WTC11 (cell line): ENCODE results near the gene KLHDC4. TPM values are rescaled to one million over a fixed set of nuclear protein-coding genes. Genes with fewer than 3 reads are reported as not detected.
A peak's percentile ranks its signal among the peaks of the same experiment; 100 is the strongest.

Experiments used
- ATAC-seq: fragments of 200-7000 bp; cut with Tn5 transposase; 2 replicates; pipeline ENCODE4 v1.10.0; 2021; ENCODE audit warnings: mild to moderate bottlenecking, moderate library complexity
- CTCF ChIA-PET: fragments of 300-600 bp; sonication (Branson Sonifier 250); formaldehyde crosslinking; loops from one replicate; lab custom pipeline; 2021; ENCODE audit warnings: antibody characterized with exemption; lab: Charles Lee
- POLR2A ChIA-PET: fragments of 350-600 bp; sonication (Branson Sonifier 250); formaldehyde crosslinking; loops from one replicate; lab custom pipeline; 2021; ENCODE audit warnings: antibody characterized with exemption; lab: Charles Lee
- DNase-seq: peaks from one replicate; pipeline ENCODE4 v3.0.0; 2021; ENCODE audit warnings: low spot score
- H3K27ac Mint-ChIP-seq: 2 replicates; pipeline ENCODE4 v1.8.0; 2021; ENCODE audit warnings: mixed read lengths
- H3K27me3 Mint-ChIP-seq: 2 replicates; pipeline ENCODE4 v1.8.0; 2021; ENCODE audit warnings: low read depth, mild to moderate bottlenecking, moderate library complexity, mixed read lengths
- H3K36me3 Mint-ChIP-seq: 2 replicates; pipeline ENCODE4 v1.8.0; 2021; ENCODE audit warnings: mixed read lengths
- H3K4me1 Mint-ChIP-seq: 2 replicates; pipeline ENCODE4 v1.8.0; 2022; ENCODE audit warnings: mixed read lengths
- H3K4me3 Mint-ChIP-seq: 2 replicates; pipeline ENCODE4 v1.8.0; 2021; ENCODE audit warnings: mild to moderate bottlenecking, moderate library complexity, mixed read lengths
- H3K9me3 Mint-ChIP-seq: 2 replicates; pipeline ENCODE4 v1.8.0; 2021; ENCODE audit warnings: mixed read lengths
- FOXP1 ChIP-seq: sonication (generic); formaldehyde crosslinking; IDR thresholded peaks from 2 replicates; pipeline ENCODE4 v1.8.0; 2022; ENCODE audit warnings: missing genetic modification reagents, mild to moderate bottlenecking, moderate library complexity, borderline replicate concordance
- GABPB1 ChIP-seq: sonication (generic); formaldehyde crosslinking; IDR thresholded peaks from 2 replicates; pipeline ENCODE4 v1.8.1; 2023; ENCODE audit warnings: mild to moderate bottlenecking, missing genetic modification reagents
- JAZF1 ChIP-seq: fragments of 250-450 bp; sonication (Bioruptor Pico); IDR thresholded peaks from 2 replicates; pipeline ENCODE4 v1.9.0; 2021; ENCODE audit warnings: moderate library complexity, mild to moderate bottlenecking, inconsistent platforms
- NFYB ChIP-seq: sonication (generic); formaldehyde crosslinking; conservative IDR thresholded peaks from 2 replicates; pipeline ENCODE4 v1.8.0; 2022; ENCODE audit warnings: low read depth, missing genetic modification reagents
- SMAD4 ChIP-seq: sonication (generic); formaldehyde crosslinking; IDR thresholded peaks from 2 replicates; pipeline ENCODE4 v1.8.0; 2022; ENCODE audit warnings: mild to moderate bottlenecking, missing genetic modification reagents
- ZNF416 ChIP-seq: fragments of 250-450 bp; sonication (Bioruptor Pico); IDR thresholded peaks from 2 replicates; pipeline ENCODE4 v1.9.0; 2021; ENCODE audit warnings: mild to moderate bottlenecking, inconsistent platforms
- total RNA-seq: library from RNA; stranded (reverse); gene quantifications from 3 replicates; pipeline ENCODE4 v1.2.3, GENCODE V29; 2021
- TF ChIP-seq, protein P1 (sequence below): sonication (generic); formaldehyde crosslinking; IDR thresholded peaks from 2 replicates; pipeline ENCODE4 v1.8.1; 2022; ENCODE audit warnings: low read depth, mild to moderate bottlenecking, moderate library complexity, missing genetic modification reagents, borderline replicate concordance
- TF ChIP-seq, protein P2 (sequence below): fragments of 250-450 bp; sonication (Bioruptor Pico); IDR thresholded peaks from 2 replicates; pipeline ENCODE4 v1.9.0; 2021; ENCODE audit warnings: mild to moderate bottlenecking, borderline replicate concordance
- TF ChIP-seq, protein P3 (sequence below): sonication (generic); formaldehyde crosslinking; IDR thresholded peaks from 2 replicates; pipeline ENCODE4 v1.8.0; 2022; ENCODE audit warnings: mild to moderate bottlenecking, missing genetic modification reagents
- TF ChIP-seq, protein P4 (sequence below): sonication (generic); formaldehyde crosslinking; IDR thresholded peaks from 2 replicates; pipeline ENCODE4 v1.8.1; 2022; ENCODE audit warnings: mild to moderate bottlenecking, missing genetic modification reagents, moderate library complexity, borderline replicate concordance
- TF ChIP-seq, protein P5 (sequence below): fragments of 250-450 bp; sonication (Bioruptor Pico); IDR thresholded peaks from 2 replicates; pipeline ENCODE4 v1.9.0; 2021; ENCODE audit warnings: moderate library complexity, mild to moderate bottlenecking, inconsistent platforms, borderline replicate concordance
- TF ChIP-seq, protein P6 (sequence below): sonication (generic); formaldehyde crosslinking; IDR thresholded peaks from 2 replicates; pipeline ENCODE4 v1.8.0; 2022; ENCODE audit warnings: missing genetic modification reagents

The KLHDC4 gene
- total RNA-seq, 1 experiment from 2014 or later, result 63.6 TPM

DNA sequence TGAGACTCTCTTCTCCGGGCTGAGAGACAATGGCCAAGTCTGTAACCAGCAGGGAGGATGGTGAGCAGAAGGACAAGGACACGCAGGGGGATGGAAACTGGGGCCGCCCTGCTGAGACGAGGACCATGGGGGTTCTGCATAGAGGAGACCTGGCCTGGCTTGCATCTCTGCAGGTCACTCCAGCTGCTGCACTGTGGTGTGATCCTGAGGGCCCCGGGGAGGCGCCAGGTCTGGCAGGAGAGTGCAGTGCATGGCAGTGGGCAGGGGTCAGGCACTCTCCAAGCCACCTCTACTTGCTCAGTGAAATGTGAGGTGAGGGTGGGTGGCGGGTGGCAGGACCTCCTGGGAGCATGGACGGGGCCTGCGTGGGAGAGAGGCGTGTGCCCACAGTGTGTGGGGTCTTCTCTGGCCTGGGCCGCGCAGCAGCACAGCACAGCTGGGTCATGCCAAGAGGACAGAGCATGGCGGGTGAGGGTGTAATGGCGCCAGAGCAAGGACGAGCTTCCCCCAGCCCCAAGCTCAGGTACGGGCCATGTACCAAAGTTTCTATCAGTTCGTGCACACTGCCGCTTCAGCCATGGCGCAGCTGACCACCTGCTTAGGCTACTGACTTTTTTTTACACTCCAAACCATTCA lies 43.1 kb downstream of the KLHDC4 start:
- POLR2A ChIA-PET, result no interaction called here
- peak overlapping the region; percentile 70 for H3K27ac Mint-ChIP-seq
- ATAC-seq, result no peak

More for the DNA sequence above, 43.1 kb downstream of the KLHDC4 start:
- TF ChIP-seq GABPB1, result no peak
- no peak for TF ChIP-seq NFYB
- TF ChIP-seq ZNF416 (CRISPR knock-in tag), result no peak
- no peak for TF ChIP-seq FOXP1
- TF ChIP-seq, protein P1, sequence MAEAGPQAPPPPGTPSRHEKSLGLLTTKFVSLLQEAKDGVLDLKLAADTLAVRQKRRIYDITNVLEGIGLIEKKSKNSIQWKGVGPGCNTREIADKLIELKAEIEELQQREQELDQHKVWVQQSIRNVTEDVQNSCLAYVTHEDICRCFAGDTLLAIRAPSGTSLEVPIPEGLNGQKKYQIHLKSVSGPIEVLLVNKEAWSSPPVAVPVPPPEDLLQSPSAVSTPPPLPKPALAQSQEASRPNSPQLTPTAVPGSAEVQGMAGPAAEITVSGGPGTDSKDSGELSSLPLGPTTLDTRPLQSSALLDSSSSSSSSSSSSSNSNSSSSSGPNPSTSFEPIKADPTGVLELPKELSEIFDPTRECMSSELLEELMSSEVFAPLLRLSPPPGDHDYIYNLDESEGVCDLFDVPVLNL (CRISPR knock-in tag), result no peak
- TF ChIP-seq JAZF1 (CRISPR knock-in tag), result no peak
- no peak for TF ChIP-seq SMAD4 (CRISPR knock-in tag)
- TF ChIP-seq, protein P2, sequence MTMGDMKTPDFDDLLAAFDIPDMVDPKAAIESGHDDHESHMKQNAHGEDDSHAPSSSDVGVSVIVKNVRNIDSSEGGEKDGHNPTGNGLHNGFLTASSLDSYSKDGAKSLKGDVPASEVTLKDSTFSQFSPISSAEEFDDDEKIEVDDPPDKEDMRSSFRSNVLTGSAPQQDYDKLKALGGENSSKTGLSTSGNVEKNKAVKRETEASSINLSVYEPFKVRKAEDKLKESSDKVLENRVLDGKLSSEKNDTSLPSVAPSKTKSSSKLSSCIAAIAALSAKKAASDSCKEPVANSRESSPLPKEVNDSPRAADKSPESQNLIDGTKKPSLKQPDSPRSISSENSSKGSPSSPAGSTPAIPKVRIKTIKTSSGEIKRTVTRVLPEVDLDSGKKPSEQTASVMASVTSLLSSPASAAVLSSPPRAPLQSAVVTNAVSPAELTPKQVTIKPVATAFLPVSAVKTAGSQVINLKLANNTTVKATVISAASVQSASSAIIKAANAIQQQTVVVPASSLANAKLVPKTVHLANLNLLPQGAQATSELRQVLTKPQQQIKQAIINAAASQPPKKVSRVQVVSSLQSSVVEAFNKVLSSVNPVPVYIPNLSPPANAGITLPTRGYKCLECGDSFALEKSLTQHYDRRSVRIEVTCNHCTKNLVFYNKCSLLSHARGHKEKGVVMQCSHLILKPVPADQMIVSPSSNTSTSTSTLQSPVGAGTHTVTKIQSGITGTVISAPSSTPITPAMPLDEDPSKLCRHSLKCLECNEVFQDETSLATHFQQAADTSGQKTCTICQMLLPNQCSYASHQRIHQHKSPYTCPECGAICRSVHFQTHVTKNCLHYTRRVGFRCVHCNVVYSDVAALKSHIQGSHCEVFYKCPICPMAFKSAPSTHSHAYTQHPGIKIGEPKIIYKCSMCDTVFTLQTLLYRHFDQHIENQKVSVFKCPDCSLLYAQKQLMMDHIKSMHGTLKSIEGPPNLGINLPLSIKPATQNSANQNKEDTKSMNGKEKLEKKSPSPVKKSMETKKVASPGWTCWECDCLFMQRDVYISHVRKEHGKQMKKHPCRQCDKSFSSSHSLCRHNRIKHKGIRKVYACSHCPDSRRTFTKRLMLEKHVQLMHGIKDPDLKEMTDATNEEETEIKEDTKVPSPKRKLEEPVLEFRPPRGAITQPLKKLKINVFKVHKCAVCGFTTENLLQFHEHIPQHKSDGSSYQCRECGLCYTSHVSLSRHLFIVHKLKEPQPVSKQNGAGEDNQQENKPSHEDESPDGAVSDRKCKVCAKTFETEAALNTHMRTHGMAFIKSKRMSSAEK (CRISPR knock-in tag), result no peak
- TF ChIP-seq, protein P3, sequence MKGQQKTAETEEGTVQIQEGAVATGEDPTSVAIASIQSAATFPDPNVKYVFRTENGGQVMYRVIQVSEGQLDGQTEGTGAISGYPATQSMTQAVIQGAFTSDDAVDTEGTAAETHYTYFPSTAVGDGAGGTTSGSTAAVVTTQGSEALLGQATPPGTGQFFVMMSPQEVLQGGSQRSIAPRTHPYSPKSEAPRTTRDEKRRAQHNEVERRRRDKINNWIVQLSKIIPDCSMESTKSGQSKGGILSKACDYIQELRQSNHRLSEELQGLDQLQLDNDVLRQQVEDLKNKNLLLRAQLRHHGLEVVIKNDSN, result no peak
- TF ChIP-seq, protein P4, sequence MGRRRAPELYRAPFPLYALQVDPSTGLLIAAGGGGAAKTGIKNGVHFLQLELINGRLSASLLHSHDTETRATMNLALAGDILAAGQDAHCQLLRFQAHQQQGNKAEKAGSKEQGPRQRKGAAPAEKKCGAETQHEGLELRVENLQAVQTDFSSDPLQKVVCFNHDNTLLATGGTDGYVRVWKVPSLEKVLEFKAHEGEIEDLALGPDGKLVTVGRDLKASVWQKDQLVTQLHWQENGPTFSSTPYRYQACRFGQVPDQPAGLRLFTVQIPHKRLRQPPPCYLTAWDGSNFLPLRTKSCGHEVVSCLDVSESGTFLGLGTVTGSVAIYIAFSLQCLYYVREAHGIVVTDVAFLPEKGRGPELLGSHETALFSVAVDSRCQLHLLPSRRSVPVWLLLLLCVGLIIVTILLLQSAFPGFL (CRISPR knock-in tag), result no peak
- TF ChIP-seq, protein P5, sequence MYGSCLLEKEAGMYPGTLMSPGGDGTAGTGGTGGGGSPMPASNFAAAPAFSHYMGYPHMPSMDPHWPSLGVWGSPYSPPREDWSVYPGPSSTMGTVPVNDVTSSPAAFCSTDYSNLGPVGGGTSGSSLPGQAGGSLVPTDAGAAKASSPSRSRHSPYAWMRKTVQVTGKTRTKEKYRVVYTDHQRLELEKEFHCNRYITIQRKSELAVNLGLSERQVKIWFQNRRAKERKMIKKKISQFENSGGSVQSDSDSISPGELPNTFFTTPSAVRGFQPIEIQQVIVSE, result no peak
- TF ChIP-seq, protein P6, sequence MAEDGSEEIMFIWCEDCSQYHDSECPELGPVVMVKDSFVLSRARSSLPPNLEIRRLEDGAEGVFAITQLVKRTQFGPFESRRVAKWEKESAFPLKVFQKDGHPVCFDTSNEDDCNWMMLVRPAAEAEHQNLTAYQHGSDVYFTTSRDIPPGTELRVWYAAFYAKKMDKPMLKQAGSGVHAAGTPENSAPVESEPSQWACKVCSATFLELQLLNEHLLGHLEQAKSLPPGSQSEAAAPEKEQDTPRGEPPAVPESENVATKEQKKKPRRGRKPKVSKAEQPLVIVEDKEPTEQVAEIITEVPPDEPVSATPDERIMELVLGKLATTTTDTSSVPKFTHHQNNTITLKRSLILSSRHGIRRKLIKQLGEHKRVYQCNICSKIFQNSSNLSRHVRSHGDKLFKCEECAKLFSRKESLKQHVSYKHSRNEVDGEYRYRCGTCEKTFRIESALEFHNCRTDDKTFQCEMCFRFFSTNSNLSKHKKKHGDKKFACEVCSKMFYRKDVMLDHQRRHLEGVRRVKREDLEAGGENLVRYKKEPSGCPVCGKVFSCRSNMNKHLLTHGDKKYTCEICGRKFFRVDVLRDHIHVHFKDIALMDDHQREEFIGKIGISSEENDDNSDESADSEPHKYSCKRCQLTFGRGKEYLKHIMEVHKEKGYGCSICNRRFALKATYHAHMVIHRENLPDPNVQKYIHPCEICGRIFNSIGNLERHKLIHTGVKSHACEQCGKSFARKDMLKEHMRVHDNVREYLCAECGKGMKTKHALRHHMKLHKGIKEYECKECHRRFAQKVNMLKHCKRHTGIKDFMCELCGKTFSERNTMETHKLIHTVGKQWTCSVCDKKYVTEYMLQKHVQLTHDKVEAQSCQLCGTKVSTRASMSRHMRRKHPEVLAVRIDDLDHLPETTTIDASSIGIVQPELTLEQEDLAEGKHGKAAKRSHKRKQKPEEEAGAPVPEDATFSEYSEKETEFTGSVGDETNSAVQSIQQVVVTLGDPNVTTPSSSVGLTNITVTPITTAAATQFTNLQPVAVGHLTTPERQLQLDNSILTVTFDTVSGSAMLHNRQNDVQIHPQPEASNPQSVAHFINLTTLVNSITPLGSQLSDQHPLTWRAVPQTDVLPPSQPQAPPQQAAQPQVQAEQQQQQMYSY (CRISPR knock-in tag), result no peak
- Mint-ChIP-seq H3K4me3 (no peak overlapping the region), H3K27me3 (no peaks in the 10 kb centered on the region), H3K4me1 (0 out of 2 replicates have a peak, but pooled peaks cover 3% of the 10 kb centered on the region), H3K36me3 (peaks cover 49% of the 10 kb centered on the region), H3K9me3 (peaks cover 10% of the 10 kb centered on the region; the same call in 1 of the 2 replicates)
- no peak for DNase-seq
- CTCF ChIA-PET, result interaction anchor here (1.7 kb wide), 1 partner anchor 65 kb away, joined by 5 read pairs; no protein-coding TSS in a partner anchor
